CD4-positive, alpha-beta T cell treated with Interleukin-21 for 1 hour (primary cell): ENCODE data around the gene EGLN1.

ENCODE experiments used
- DNase-seq: peaks from one replicate; pipeline ENCODE4 v3.0.0-alpha.2; 2020

Gene EGLN1

DNA sequence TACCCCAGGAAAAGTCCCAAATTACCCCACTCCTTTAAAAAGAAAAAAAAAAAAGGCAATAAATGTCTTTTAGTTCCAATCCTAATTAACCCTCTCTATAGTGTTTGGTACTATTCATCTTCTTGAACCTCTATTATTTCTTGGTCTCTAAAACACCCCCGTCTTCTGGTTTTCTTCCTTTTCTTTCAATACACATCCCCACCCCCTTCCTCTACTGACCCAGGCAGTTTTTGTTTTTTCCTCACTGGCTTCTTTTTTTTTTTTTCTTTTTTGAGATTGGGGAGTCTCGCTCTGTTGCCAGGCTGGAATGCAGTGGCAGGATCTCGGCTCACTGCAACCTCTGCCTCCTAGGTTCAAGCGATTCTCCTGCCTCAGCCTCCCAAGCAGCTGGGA is 26.1 kb downstream of the EGLN1 start:
- no peak for DNase-seq

DNA sequence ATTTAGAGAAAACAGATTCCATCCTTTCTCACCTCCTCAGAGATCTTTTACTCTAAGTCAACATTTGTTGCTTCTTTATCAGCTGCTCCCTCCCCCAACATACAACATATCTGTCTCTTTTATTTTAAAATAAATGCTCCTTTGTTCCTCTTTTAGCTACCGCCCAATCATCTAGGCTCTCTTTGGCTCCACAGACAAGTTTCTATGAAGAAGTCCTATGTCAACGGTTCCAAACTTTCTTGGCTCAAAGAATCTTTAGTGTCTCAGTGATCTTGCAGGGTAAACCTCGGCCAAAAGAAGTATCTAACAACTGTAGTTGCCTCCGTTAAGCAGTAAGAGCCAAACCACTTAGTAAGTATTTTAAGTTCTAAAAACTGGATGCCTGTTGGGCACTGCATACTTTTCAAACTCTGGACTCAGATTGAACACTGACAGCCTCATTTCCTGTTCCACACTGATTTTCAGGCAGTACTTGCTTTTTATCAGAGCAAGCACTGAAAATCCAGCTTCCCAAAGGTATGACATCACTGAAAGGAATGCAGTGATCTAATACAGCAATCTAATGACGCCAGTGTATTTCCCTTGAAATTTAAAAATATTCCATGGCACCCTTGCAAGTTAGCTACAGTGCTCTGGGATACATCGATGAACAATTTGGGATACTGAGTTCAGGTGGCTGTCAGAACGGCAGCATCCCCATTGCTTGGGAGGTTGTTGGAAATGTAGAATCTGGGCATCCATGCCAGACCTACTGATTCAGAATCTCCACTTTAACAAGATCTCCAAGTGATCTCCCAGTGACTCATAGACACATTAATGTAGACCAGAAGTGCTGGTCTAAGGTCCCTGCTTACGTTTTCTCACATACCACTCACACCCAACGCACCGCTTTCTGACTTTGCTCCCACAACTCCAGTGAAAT is 26.8 kb downstream of the EGLN1 start:
- DNase-seq, result no peak

DNA sequence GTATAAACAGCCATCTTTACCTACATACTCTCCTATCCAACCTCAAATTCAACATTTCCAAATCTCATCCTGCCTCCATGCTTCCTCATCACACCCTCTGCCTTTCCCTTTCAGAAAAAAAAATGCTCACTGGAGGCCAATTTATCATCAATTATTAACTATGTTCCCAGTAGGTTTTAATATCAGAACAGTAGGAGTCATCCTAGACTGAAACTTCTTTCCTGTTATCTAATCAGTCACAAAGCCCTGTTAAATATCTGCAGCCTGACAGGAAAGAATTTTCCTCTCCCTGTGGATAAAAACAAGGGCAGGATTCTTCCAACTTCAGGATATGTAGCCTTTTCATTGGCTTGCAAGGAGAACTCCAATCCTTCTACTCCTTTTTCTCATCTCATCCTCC is 28.4 kb downstream of the EGLN1 start:
- no peak for DNase-seq

DNA sequence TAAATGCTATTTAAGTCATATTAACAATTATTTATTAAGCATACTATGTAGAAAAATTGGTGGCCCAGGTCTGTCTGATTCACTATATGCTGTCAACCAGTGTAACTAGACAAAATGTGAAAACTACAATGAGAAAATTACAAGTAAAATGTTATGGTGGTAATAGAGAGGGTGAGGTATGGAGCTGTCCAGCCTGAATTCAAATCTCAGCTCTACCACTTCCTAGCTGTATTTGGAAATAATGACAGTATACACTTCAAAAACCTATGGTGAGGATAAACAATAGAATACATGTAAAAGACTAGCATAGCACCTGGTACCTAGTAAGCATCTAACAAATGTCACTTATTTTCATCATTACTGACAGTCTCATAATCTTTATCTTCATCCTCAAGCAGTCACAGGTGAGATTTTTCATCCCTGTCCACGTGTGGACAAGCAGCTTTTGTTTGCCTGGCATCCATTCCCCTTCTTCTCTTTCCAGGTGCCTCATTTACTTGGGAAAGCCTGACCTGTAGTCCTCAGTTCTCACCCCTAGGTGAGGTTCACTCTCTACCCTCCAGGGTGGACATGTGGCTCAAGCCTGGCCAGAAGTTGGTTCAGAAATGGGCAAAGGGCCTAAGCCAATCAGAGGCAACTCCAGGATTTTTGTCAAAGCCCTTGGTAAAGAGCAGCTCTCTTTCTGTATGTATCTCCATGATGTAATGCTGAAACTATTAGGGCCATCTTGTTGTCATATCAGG is 29.5 kb downstream of the EGLN1 start:
- DNase-seq, result no peak

DNA sequence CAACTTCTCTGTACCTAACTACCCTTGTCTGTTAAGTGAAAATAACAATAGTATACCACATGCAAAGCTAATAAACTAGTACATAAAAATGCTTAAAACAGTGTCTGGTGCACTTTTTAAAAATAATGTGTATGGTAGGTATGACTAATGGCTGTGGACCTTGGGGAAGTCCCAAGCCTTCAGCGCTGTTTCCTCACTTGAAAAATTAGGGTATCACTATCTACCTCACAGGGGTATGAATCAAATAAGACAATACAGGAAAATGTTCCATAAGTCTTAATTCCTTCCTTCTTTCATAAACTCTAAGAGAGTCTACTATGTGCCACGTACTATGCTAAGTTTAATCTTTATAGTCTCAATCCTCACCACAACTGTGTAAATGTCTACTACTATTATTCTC is 32.0 kb downstream of the EGLN1 start:
- no peak for DNase-seq

DNA sequence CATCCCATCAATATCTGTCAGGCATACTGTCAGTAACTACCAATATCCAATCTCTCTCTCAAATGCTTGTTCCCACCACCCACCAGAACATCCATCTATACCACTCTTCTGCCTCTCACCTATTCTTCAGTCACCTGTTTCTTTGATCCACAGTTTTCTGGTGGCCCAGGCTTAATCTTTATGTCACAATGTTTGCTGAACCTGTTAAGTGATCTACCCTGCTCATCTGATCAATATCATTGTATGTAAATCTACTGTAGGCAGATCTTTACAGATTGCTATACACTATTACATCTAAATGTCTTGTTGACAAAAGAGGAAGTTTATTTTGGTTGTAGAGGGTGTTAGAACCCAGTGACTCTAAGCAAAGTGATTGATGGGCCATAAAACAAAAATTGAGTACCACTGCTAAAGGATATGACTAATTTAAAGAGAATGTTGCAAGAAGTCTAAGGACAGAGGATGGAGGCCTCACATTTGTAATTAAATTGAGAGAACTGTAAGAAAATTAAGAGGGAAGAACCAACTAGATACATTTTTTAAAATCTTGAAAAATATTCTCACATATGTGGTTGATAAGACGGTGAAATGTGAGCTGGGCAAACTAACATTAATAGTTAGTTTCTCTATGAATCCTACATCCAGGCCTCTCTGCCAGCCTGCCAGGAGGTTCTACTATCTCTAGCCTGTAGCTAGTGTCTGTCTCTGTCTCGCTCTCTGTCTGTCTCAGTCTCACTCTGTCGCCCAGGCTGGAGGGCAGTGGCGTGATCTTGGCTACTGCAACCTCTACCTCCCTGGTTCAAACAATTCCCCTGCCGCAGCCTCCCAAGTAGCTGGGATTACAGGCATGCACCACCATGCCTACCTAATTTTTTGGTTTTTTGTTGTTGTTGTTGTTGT is 34.1 kb downstream of the EGLN1 start:
- DNase-seq, result no peak

DNA sequence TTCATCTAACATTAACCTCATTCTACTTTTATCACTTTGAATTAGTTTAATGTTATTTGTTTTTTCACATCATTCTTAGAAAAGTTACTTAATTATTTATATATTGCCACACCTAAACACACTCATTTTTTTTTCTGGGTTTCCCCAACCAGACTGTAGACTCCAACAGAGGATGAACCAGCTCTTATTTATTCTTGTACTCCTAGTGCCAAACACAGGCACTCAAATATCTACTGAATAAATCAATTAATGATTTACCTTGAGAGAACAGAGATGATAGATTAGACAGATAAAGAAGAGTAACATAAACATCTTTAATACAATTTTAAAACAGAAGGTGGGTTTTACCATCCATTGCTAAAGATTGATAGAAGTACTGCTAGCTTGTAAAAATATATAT is 35.6 kb downstream of the EGLN1 start:
- DNase-seq, result no peak

DNA sequence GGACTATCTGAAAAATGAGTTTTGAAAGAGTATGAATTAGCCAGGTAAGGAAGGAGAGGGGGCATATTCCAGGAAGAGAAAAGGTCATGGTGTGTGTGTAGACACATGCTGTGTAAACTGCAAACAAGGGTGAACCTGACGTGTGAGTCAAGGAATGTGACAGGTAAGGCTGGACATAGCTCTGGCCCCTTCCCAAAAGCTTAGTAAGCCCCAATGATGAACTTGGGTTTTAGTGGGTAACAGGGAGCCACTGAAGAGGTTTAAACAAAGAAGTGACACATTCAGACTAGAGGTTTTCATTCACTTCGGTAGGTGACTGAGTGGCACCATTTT is 36.7 kb downstream of the EGLN1 start:
- DNase-seq, result no peak

DNA sequence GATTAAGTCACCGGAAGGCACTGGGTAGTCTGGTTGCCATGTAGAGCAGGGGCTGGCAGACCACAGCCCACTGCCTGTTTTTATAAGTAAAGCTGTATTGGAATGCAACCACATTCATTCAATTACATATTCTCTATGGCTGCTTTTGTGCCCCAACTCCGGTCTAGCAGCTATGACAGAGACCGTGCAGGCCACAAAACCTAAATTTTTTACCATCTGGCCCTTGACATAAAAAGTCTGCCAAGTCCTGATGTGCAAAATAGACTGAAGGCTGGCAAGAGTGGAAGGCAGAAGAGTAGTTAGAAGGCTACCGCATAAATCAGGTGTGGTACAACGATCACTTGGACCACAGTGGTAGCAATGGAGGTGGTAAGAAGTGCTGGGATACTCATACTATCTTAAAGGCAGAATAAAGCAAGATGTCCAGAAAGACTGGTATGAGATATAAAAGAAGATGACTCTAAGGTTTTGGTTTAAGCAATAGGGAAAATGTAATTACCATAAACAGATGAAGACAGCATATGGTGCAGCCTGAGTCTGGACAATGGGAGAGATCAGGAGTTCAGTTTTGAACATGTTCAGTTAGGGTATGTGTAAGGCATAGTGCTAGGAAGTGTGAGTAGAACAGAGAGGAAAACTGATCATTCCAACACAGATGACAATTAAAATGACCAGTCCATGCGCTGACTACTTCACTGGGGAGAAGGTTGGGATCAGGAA is 37.2 kb downstream of the EGLN1 start:
- no peak for DNase-seq

DNA sequence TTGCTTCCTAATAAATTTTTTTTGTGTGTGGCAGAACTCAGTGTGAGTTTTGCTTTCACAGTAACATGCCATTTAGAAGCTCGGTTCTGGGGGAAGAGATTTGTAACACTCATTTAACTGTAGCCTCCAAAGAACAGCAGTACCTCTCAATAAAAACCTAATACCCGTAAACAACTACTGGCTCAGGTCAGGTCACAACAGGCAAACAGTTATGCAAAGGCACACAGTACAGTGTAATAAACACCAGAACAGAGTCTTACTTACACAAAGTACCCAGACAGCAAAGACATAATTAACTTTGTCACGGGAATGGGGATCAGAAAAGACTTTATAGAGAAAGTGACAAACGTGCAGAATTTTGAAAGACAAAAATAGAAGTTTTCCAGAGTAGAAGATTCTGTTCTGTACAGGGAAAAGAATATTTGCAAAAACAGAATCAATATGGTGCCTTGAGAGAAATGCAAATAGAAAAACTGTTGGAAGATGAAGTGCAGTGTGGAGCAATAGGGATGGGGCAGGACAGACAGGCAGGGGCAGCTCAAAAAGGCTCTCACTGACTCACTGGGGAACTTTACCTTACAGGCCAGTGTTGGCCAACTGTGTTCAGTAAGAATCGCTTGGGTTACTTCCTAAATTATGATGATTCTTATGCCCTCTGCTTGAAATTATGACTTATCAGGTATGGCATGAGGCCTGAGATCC is 38.8 kb downstream of the EGLN1 start:
- no peak for DNase-seq

DNA sequence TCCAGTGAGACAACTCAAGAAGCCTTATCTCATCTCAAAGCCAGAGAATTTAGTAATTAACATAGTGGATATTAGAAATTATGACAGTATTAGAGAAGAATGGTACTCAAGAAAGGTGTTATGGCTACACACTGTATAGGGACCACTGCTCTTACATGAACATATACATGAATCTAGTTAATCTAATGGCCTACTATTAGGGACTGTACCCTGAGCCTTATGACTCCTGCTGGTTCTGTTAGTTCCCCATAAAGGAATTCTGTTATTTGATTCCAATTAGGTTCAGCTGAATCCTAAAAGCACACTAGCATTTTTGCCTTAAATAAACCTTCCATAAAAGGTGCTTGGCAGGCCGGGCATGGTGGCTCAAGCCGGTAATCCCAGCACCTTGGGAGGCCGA is 39.7 kb downstream of the EGLN1 start:
- DNase-seq, result no peak

DNA sequence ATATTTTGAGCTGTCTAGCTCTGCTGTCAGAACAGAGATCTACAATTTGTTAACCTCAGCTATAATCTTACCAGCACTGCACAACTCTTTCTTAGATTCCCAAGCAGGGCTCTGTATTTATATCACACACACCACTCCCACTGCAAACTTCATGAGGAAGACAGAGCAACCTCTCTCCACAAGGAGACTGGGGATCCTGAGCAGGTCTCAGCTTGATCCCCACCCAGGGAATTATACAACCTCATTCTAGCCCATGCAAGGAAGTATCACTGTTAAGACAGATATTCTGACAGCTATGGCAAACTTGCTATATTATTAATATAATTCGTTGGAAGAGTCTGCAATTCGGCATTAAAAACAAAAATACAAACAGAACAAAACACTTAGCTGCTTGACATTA is 40.4 kb downstream of the EGLN1 start:
- no peak for DNase-seq

DNA sequence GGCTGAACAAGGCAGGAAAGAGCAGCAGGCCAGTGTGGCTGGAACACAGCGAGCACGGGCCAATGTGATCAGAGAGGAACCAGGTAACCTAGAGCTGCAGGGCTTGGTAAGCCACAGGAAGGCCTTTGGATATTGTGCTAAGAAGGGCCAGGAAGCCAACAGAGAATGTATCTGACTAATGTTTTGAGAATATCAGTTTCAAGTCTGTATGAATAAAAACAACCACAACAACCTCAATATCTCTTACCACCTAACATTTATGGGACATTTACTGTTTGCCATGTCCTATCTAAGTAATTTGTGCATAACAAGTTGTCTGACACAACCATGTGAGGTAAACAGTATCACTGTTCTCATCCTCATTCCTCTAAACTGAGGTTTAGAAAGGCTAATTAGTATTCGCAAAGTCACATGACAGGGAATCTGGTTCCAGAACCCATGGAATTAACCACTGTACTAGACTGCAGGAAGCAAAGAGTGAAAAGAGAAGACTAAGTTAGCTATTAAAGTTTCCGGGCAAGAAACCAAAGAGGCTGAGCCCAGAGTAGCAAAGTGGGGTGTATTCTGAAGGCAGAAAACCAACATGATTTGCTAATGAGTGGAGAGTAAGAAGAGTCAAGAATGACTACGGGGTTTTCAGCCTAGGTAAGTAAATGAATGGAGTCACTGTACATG is 45.1 kb downstream of the EGLN1 start:
- no peak for DNase-seq

DNA sequence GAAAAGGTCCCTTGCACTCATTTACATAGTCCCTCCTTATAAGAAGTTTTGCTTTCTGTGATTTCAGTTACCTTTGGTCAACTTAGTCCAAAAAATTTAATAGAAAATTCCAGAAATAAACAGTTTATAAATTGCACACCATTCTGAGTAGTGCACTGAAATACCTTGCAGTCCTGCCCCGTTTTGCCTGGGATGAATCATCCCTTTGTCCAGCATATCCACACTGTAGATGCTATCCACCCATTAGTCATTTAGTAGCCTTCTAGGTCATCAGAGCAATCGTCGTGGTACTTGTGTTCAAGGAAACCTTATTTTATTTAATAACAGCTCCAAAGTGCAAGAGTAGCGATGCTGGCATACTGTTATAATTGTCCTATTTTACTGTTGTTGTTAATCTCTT is 46.0 kb downstream of the EGLN1 start:
- DNase-seq, result no peak

DNA sequence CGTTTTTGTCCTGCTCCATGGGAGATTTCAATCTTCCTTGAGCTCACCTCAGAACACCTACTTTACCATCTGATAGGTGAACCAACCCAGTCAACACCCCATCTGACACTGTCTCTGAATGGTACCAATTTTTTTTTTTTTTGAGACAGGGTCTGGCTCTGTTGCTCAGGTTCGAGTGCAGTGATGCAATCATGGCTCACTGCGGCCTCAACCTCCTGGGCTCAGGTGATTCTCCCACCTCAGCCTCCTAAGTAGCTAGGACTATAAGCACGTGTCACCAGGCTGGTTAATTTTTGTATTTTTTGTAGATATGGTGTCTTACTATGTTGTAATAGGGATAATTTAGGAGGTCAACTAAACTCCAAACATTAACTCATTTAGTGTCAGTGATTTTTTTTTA is 47.7 kb downstream of the EGLN1 start:
- DNase-seq, result no peak

DNA sequence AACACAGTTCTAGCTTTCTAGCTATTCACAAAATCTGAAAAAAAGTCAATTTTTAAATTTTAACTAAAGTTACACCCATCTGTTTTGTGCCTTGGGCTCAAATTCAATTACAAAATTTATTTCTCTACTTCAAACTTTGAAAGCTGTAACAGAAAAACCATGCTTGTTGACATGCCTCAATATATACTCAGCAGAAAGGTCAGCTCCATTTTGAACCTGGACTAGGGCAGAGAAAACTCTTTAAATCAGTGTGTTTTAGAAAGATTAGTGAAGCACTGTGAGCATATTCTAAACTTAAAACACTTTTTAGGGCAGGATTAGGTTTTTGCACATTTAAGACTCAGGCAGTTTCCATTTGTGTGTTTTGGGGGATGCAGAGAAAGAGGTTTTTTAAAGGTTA is 49.6 kb downstream of the EGLN1 start:
- DNase-seq, result no peak

DNA sequence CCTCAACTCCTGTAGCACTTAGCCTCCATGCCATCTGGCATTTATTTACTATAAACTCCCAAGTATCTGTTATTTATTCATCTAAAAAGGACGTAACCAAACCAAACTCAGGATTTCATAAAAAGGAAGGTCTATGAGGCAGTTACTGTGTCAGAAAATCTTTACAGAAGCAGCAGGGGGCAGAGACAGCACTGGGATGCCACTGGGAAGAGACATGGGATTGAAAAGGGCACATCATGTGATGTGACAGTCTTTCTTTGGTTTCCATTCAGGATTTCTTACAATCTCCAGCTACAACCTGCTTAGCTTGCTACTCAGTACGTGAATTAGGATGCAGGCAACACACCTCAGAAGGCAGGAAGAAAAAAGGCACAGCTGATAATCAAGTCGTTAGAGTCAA is 52.8 kb downstream of the EGLN1 start:
- no peak for DNase-seq

DNA sequence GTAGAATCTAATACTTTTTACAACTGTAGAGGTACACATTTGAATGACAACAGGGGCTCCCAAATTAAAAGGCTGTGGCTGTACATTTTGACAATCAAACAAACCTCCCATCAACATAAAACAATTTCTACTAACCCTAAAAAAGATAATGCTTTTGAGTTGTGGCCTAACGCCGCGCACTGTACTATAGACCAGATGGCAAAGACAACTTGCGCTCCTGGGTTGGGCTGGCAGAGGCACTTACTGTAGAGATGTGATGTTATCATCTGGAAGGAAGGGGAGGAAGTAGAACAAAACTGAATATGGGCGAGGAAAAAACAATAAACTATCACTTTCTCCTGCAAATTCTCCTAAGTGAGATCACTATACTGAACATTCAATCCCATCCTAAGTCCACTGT is 57.9 kb downstream of the EGLN1 start:
- no peak for DNase-seq

DNA sequence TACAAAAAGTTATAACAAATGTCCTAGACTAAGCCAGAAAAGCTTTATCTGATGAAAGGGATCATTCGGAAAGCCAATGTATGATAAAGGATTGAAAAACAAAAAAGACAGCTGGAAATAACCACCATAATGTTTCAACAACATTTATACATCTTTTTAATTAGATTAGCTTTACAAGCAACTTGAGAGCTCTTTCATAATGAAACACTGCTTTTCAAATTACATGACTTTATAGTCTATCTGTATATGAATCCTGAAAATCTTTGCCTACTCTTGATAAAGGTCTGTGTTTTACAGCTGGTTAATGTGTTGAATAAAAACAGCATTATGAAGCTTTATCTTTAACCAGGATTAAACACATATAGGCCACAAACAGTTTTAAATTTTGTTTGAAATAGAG is 58.5 kb downstream of the EGLN1 start:
- DNase-seq, result no peak

DNA sequence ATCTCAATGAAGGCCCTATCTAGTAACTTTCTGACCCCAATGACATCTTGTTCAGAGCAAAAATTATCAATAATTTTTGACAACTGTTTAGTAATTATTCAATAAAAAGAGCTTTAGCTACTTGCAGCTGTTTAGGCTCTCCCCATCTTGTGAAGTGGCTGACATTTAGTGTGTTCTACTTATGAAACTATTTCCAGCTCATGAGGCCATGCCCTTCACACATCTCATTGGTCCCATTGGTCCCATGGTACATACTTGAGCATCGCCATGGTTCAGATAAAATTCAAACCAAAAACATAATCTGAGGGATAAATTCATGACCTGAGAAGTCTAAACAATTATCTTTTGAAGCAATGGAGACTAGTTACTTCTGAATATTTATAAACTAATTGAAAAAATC is 59.8 kb downstream of the EGLN1 start:
- DNase-seq, result no peak

DNA sequence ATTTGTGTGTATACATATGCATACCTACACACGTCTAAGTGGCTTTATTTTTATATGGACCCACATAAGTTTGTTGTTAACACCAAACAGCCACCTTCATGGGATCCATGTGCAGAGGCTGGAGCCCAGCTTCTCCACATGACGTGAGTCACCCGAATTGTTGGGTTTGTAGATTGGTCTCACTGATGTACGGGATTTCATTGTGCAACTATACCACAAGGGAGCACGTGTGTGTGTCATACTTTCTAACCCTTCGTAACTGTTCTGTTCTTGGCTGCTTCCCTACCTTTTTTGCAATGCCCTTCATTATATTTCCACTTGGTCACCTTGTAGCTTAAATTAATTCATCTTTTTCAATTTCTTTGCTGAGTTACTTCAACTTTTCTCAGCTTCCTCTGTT is 63.0 kb downstream of the EGLN1 start:
- DNase-seq, result no peak
